GM19351 (cell line): ENCODE results near the gene CDC25B.
A peak's percentile ranks its signal among the peaks of the same experiment; 100 is the strongest.
"Not testable (repeated sequence)": the region's sequence is repeated elsewhere in the genome, so short reads cannot be mapped to it uniquely, and the experiment has no call there.

ENCODE experiments used
- ATAC-seq: cut with Tn5 transposase; IDR thresholded peaks from one replicate; pipeline ENCODE4 v1.9.1; 2021; ENCODE audit warnings: mild to moderate bottlenecking, moderate library complexity; ENCODE audit not compliant: unreplicated experiment

CDC25B gene

GRCh38 chr20:3784216-3784853, 11.8 kb upstream of the CDC25B start:
- no peak for ATAC-seq

GRCh38 chr20:3784863-3785239, 11.3 kb upstream of the CDC25B start:
- no peak for ATAC-seq

- no peak for ATAC-seq
These were observed 10.6 kb upstream of the CDC25B start for GRCh38 chr20:3785240-3786125.

GRCh38 chr20:3786126-3786484, 10.0 kb upstream of the CDC25B start:
- peak; percentile 29 for ATAC-seq

- peak; percentile 83 for ATAC-seq
These were observed 9.3 kb upstream of the CDC25B start, which contains the start of gene CENPB for GRCh38 chr20:3786665-3787323. CENPB (minus strand) TSS chr20:3786740; CDS start chr20:3786483, 257 bp downstream.

GRCh38 chr20:3787324-3788014, 8.6 kb upstream of the CDC25B start:
- no peak for ATAC-seq

GRCh38 chr20:3788685-3789155, 7.4 kb upstream of the CDC25B start:
- no peak for ATAC-seq

GRCh38 chr20:3789201-3789600, 6.9 kb upstream of the CDC25B start:
- ATAC-seq: not testable (repeated sequence)

GRCh38 chr20:3794168-3794567, 1.9 kb upstream of the CDC25B start:
- ATAC-seq: not testable (repeated sequence)

GRCh38 chr20:3794701-3795420, 1.2 kb upstream of the CDC25B start:
- ATAC-seq: no peak

- ATAC-seq: peak; percentile 2
These were observed 541 bp downstream of the CDC25B start for GRCh38 chr20:3796477-3797225.

GRCh38 chr20:3797226-3797545, 1.1 kb downstream of the CDC25B start:
- no peak for ATAC-seq

GRCh38 chr20:3797592-3798372, 1.7 kb downstream of the CDC25B start:
- no peak for ATAC-seq

GRCh38 chr20:3798373-3798768, 2.3 kb downstream of the CDC25B start:
- ATAC-seq: no peak

- no peak for ATAC-seq
These were observed 2.8 kb downstream of the CDC25B start for GRCh38 chr20:3798908-3799248.

- no peak for ATAC-seq
These were observed 4.3 kb downstream of the CDC25B start for GRCh38 chr20:3800256-3800877.

- ATAC-seq: no peak
These were observed 4.8 kb downstream of the CDC25B start for GRCh38 chr20:3800878-3801260.

GRCh38 chr20:3801299-3801698, 5.2 kb downstream of the CDC25B start:
- no peak for ATAC-seq

- ATAC-seq: no peak
These were observed 5.7 kb downstream of the CDC25B start for GRCh38 chr20:3801846-3802245.
